Fibroblast of skin of left quadriceps (primary cell): ENCODE measurements around the gene NOP16.

ENCODE experiments used
- DNase-seq, 2 experiments: peaks; one replicate each; pipeline ENCODE4 v3.0.0-alpha.2; 2013; ENCODE audit warnings: low read depth in 2 of 2

Gene NOP16

DNA sequence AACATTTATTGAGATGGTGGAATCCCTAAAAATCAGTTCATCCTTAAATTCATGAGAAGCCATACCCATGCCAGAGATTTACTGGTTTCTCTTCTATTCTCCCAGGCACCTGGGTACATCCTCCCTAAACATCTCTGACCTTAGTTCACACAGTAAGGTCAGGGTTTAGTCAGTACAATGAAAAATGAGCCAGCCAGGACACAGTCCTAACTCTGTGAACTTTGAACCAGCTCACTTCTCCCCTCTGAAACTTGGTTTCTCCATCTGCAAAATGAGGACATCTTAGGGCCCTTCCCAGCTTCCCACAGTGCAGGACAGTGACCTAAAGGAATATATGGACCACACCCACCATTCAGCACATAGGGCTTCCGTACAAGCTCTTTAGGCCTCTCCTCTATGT, 1.9 kb downstream of the NOP16 start:
- no peak for DNase-seq

DNA sequence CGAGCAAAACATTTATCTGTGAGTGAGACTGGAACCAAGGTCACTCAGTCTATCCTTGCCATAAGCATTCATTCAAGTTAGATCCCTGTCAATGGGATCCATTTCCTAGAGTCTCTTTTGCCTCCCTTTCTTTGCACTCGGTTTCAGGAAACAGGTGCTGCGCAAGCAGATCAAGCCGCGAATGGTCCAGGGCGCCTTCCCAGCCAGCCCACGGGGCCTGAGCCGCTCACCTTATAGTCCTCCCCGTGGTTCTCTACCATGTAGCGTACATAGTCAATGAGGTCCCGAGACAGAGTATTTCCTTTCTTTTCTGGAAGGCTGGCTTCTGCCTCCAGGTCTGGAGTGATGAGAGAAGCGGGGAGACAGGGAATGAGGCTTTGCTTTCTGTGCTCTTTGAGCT, 3.4 kb downstream of the NOP16 start:
- no peak for DNase-seq

DNA sequence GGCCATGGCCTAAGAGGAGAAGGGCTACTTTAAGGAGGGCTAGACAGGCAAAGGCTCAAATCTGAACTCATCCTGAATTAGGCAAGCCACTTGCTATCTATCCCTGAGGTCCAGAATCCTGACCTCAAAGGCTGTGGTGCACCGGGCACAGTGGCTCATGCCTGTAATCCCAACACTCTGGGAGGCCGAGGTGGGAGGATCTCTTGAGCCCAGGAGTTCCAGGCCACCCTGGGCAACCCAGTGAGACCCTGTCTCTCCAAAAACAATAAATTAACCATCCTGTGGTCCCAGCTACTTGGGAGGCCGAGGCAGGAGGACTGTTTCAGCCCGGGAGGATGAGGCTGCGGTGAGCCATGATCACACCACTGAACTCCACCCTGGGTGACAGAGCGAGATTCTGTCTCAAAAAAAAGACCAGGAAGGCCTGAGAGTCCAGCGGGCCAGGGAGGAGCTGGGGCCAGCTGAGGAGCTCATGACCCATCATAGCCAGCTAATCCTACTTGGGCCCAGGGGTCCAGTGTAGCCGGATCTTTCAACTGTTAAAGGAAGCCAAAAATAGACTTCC, 4.0 kb downstream of the NOP16 start:
- no peak for DNase-seq

DNA sequence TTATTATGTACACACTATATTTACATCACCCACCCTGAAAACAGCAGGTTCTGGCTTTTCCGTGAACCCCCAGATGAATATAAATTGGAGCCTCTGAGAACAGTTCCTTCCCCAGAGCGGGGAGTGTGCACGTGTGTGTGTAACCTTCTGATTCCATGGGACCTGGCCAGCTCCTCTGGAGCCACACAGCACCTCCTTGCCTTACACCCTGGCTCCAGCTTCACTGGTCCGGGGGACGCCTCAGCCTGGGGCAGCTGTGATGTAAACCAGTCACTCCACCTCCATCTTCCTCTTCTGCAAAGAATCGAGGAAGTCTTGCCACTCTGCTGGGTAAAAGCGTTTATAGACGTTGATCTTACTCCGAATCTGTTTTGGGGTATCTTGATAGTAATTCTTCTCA, 4.4 kb downstream of the NOP16 start:
- DNase-seq, result no peak

DNA sequence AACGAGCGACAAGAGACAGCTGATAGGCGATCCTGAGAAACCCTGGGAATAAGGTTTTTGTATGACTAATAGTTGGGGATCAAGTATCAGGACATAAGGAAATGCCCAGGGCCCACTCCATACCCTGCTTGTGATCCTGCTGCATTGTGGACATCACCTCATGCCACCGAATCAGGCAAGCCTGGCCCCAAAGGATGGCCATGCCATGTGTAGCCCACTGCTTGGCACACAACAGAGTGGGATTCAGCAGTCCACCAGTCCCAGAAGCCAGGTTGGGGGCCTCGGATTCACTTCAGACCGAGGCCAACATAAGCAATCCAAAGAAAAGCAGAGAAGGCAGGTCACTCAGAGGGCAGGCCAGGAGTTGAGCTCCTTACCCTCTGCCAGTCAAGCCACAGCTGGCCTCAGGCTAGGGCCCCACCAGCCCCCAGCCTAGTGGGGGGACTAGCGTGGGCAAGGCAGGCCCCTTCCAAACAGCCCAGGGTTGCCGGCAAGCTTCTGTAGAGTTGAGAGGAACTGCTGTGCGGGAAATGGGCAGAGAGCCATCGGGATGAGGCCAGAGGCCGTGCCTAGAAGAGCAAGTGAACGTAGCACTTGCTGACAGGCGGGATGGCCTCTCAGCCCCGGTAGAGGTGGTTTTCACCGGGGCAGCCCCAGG, 5.0 kb downstream of the NOP16 start:
- no peak for DNase-seq

DNA sequence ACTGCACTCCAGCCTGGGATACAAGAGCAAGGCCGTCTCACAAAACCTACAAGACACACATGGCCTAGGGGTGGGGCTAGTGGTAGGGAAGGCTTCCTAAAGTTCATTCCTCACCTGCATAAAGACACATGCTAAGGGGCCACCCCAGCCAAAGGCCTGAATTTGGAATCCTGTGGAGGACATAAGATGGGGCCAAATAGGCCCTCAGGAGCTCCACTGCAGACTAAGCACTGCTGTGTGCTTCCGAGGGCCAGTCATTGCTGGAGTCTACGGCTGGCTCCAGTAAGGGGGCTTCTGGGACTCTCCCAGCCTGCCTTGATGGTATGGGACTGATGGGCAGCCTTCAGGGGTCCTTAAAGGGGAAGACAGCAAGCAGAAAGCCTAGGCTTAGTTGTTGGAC, 5.7 kb downstream of the NOP16 start:
- no peak for DNase-seq

DNA sequence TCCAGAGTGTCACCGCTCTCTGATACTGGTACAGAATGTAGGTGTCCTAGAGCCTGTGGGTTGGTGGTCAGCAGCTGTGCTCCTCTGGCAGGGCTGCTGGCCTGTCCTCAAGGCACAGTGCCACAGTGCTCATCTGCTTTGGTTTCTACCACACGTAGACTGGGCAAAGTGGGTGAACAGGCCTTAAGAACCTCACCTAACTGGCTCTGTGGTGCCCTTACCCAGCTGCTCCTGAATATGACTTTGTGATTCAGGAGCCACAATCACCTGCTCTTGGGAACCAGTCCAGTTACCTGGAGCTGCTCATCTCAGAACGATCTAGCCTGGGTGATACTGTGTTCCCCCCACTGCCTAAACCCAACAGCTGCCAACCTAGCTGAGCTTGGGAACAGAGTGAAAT, 6.4 kb downstream of the NOP16 start:
- no peak for DNase-seq

DNA sequence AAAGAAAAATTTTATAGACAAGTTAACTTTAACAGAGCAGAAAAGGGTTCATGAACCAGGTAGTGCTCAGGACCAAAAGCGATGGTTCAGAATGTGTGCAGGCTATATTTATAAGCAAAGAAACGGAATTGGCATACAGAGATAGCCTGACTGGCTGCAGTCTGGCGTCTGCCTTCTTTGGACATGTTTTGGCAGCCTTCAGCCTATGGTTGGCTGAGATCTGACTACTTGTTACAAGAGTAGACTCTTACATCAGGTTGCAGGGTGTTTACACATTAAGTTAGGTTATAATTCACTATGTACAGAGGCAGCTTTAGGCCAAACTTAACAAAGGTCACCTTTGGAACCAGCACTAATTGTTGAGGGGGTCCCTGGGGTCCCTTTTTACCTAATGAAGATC, 7.0 kb downstream of the NOP16 start:
- DNase-seq, result no peak

DNA sequence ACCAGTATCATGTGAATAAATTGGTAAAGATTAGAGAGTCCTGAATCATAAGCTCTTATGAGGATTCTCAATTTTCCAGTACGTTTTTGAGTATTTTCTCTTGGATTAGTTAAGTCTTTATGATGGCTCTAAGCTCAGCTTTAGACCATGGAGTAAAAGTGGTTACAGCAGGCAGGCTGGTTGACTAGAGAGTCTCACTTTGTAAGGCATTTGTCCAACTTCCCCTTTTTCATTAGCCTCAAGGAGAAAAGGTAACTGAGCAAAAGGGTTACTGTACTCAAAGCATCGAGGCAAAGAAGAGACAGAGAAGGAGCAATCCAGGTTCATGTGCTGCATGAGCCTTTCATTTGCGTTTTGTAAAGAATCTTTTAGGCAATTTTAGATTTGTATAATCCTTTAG, 8.5 kb downstream of the NOP16 start:
- DNase-seq, result no peak

DNA sequence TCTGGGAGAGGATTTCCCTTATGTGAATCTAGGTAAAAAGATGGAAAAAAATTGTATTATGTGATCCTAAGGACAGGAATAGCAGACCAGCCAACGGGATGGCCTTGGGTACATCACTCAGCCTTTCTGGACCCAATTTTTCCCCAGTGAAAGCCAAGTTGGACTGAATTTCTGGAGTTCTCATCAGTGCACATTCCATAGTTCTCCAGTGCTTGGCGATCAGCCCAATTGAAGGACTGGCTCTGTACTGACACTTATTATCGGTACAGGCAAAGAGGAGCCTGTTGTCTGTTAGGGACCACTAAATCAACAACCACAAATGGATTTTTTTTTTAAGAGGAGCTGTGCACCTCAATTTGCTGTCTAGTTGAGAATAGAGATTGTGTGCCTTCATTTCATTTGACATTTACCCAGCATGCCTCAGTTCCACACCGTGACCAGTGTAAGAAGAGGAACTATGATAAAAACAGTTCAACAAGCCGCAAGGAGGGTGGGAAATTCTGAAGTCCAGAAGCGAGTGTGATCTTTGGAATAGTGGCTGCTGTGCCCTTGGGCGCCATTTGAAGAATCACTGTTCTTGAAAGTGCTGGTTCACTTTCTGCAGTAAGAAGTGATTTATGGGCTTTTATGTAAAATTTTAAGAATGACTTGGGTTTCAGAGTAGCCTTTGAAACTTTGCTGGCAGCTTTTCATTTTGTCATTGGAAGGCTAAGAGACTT, 15.1 kb downstream of the NOP16 start:
- DNase-seq, result no peak

DNA sequence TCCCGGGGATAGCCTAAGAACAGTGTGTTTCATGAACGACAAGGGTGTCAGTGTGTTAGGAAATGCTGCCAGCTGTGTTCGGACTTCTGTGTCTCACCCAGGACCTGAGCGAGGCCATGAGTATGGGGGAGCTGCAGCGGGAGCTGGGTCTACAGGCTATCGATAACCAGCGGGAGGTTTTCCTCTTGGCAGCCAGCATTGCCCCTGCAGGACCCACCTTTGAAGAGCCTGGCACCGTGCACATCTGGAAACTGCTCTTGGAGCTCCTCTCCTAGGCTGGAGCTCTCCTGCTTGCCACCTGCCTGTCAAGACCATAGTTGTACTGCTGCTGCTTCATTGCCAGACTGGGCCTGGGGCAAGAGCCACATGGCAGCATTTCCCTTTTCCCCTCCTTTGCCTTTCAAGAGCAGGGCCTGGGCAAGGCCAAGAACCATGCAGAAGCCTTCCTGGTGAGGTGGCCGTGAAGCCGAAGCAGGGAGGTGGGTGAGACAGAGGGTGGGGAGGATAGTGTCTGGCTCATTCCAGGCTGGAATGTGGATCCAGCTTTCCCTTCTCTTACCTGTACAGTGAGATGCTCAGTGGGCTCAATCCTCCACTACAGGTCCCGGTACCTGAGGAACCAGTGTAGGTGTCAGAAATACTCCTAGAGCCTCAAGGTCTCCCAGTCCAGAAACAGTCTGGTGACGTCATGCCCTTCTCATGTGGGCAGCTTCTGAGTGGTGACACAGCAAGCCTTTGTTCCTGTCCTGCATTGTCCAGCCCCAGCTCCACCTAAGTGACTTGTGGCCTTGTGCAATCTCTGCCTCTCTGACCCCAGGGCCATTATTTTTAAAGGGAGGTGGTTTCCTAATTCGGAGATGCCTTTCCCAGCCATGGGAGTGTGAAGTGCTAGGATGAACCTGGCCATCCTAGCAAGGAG, 16.5 kb downstream of the NOP16 start:
- DNase-seq, result no peak

DNA sequence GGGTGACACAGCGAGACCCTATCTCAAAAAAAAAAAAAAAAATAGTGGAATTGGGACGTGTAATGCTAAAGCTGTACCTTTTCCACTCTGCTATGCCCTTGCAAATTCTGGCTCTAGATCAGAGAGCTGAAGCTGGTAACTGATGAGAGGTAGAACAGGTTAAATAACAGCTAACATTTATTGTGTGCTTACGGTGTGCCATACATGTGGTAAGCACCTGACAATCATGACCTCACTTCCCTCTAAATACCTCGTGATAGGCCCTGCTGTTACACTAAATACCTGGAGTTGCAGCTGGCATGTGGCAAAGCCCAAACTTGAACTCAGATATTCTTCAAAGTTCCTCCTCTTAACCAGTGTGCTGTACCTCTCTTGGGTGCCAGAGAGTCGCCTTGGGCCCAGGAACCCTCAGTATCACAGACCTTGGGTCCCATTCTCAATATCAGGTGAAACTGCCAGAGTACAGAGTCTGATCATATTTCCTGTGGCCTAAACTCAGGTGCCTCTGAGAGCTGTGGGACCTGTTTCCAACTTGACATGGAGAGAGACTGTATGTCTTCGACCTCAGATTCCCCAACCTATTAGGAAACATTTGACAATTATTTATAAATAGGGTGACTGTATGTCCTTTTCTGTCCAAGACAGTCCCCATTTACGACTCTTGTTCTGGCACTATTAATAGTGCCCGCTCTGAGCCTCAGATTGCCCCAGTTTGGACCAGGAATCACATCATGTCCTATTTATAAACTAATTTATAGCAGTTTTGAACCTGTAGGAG, 18.3 kb downstream of the NOP16 start:
- no peak for DNase-seq

DNA sequence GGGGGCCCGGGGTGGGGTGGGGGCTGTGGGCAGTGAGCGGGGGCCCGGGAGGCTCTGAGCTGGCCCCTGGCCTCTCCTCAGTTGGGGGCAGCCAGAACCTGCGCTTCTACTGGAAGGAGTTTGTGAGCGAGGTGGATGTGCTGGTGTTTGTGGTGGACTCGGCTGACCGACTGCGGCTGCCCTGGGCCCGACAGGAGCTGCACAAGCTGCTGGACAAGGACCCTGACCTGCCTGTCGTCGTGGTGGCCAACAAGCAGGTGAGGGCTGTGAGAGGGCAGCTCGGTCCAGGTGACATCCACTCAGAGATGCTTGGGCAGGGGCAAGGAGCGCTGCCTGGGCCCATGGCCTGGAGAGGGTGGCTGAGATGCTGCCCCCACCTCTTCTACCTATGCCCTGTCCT, 19.7 kb downstream of the NOP16 start:
- no peak for DNase-seq

DNA sequence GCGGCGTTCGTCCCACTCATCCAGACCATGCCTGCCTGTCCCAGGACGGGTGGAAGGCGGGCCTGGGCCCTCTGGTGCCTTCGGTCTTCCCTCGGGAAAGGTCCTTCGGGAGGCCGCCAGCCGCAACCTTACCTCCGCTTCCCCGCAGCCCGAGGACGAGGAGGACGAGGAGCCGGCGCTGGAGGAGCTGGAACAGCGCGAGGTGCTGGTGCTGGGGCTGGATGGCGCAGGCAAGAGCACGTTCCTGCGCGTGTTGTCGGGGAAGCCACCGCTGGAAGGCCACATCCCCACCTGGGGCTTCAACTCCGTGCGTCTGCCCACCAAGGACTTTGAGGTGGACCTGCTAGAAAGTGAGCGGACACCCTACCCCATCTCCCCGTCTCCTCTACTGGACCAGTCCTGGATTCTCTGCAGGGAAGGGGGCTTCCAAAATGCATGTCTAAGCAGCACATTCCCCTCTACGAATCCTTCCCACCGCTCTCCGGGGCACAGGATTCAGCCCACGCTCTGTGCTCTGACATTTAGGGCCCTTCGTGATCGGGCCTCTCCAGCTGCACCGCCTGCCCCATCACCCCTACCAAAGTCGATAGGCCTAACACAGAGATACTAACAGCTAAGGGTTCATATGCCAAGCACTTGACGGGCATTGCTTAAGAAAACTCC, 22.0 kb downstream of the NOP16 start:
- DNase-seq, result no peak

DNA sequence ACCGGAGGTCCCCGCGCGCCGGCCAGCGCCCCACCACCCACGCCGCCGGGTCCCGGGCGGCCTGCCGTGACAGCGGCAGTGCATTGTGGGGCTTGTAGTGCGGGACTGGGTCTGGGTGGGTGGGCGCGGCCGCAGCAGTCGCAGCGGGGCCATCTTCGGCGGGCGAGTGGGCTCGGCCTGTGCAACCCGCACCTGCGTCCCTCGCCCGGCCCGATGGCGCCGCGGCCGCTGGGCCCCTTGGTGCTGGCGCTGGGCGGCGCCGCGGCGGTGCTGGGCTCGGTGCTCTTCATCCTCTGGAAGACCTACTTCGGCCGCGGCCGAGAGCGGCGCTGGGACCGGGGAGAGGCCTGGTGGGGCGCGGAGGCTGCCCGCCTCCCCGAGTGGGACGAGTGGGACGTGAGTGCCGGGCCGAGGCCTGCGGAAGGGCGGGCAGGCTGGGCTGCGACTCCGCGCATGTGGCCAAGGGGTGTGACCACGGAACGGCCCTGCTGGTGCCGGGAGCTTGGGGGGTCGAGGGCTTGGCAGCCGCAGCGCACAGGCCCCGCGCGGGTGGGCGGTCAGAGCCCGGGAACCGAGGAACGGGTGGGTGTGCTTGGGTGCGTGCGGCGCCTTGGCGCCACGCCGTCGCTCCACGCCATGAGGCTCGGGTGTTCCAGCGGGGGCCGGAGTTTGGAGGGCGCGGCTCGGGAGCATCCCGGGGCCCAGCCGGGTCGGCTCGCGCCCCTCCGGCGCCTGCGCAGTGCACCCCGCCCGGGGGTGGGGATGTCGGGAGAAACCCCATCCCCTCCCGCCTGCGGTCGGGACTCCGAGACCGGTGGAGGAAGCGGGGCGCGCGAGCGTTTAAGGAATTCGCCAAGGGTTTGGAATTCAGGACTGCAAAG, 22.8 kb downstream of the NOP16 start, which contains the start of gene ARL10:
TSS of gene ARL10 (plus strand) at position 137 of the 881 bp plus-strand sequence. CDS start at position 214, 77 bp downstream.
- DNase-seq, result peak; percentile 30 to 36

DNA sequence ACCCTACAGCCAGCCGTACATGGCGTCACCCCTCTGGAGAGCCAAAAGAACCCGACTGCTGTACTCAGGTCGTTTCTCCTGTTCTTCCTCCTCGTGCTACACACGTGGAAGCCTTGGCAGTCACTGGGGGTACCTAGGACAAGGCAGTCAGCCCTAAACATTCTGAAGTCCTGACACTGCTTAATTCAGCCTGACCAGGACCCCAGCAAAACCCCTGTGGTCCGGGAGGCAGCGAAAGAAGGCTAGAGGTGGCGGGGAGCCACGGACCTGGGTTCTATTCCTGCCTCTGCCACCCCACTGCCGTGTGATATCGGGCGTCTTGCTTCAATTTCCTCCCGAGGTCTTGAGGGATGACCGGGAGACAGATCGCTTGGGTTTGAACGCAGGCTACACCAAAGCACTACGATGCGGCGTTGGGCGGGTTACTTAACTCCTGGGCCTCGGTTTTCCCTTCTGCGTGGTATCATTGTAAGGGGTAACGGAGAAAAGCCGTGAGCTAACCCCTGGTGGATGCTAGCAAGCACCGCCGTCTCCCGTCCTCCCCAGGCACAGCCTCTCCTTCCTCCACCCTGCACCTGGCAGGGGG, 23.5 kb downstream of the NOP16 start:
- DNase-seq, result no peak

DNA sequence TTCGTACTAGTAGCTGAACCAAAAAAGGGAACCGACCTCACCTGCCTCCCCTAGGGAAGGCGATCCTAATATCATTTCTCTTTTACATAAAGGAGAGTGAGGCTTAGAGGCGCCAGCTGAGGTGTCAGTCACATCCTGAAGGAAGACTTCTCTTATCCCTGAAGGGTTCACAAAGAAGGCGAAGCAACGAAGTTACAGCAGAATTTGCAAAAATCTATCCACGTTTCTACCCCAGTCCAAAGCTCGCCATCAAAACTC, 26.2 kb downstream of the NOP16 start:
- no peak for DNase-seq

DNA sequence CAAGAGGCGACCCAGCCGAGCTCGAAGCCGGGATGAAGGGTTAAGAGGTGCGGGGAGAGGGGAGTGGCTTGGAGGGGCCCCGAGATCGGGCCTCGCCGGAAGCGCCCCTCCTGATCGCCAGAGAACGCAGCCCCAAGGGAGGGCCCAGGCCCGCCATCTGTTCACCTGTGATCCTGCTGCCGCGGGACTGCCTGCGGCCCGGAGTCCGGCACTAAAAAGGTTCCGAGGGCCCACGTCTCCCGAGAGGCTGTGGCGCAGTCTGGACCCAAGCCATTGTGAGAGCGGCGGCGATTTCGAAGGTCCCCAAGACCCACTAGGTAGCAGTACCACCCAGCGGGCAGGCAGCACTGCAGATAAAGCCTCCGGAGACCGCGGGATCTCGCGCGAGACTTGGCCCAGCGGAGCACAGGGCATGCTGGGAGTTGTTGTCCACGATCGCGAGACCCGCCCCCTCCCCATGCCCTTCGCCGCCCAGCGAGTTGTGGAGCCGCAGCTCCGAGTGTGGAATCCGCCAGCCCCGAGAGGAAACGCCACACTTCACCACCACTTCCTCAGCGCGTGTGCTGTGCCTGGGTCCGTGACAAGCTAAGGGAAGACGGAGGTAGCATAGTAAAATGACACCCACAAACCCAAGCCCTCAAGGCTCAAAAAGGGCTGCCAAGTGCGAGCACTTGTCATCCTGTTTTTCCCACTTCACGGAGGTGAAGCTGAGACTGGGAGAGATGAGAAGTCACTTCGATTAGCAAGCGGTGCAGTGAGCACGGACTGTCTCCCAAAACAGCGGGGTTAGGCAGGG, 26.8 kb downstream of the NOP16 start, which contains the start of gene KIAA1191:
TSS of gene KIAA1191 (minus strand) at position 328 of the 796 bp plus-strand sequence. CDS start 2,256 bp downstream, outside the sequence.
- DNase-seq, result peak; percentile 67 to 70
